ENCODE results near the gene MECR.

MECR gene, protein sequence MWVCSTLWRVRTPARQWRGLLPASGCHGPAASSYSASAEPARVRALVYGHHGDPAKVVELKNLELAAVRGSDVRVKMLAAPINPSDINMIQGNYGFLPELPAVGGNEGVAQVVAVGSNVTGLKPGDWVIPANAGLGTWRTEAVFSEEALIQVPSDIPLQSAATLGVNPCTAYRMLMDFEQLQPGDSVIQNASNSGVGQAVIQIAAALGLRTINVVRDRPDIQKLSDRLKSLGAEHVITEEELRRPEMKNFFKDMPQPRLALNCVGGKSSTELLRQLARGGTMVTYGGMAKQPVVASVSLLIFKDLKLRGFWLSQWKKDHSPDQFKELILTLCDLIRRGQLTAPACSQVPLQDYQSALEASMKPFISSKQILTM

DNA sequence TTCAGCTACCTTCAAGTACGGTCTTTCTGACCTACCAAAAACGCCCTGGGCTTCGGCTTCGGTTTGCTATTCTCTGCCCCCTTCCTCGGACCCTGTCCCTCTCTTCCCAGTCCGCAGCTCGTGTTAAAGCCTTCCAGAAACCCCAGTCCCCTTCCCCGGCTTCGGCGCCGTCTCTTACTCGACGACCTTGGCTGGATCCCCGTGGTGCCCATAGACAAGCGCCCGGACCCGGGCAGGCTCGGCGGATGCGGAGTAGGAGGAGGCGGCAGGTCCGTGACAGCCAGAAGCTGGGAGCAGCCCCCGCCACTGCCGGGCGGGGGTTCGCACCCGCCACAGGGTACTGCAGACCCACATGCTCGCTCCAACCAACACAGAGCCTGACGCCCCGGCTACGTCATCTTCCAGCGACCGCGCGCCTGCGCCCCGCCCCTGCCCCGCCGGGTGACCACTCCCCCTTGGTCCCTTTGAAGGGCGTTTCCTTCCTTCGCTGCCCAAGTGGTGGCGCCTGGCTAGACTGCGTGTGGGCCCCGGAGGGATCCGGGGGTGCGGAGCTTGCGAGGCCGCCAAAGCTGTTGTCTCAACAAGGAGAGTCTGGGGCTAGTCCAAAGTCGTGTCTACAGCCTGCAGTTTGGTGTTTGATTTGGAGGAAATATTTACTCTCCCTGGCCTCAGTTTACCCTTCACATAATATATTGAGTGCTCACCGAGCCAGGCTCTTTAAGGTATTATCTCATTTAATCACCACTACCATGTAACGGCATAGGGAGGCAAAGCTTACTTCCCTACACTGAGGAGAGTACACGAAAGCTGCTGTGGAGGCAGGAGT lies at the start of gene MECR:
TSS of gene MECR (minus strand) at position 382 of the 826 bp plus-strand sequence. CDS start at position 354, 28 bp downstream.
- DNase-seq (ENCODE audit: low spot score): peak; percentile 88

DNA sequence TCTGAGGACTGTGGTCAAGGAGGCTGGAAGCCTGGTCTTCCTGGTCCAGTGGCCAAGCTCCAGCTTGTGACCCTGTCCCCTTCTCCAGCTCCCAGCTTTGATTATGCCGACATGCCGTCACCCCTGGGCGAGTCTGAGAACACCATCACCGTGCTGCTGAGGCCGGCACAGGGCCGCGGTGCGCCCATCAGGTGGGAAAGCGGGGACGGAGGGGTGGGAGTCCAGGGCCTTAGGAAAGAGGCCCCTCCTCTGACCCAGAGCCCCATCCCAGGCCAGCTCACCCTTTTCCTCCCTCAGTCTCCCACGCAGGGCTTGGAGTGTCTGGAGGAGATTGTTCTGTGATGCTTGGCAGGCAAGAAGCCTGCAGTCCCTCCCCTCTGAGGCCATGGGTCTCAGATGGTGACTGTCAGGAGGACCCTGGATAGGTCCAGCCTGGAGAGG lies 49.2 kb upstream of the MECR start:
- no peak for DNase-seq (ENCODE audit: low spot score)

DNA sequence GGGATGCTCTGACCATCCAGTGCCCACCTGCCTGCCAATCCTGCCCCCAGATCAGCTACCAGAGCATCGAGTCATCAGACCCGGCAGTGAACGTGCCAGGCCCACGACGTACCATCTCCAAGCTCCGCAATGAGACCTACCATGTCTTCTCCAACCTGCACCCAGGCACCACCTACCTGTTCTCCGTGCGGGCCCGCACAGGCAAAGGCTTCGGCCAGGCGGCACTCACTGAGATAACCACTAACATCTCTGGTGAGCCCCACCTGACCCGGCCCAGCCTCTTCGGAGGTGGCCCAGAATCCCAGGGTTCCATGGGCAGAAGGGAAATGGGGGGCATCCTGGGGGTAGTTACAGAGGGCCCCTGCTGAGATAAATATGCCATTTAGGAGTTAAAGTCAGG lies 48.7 kb upstream of the MECR start:
- no peak for DNase-seq (ENCODE audit: low spot score)

DNA sequence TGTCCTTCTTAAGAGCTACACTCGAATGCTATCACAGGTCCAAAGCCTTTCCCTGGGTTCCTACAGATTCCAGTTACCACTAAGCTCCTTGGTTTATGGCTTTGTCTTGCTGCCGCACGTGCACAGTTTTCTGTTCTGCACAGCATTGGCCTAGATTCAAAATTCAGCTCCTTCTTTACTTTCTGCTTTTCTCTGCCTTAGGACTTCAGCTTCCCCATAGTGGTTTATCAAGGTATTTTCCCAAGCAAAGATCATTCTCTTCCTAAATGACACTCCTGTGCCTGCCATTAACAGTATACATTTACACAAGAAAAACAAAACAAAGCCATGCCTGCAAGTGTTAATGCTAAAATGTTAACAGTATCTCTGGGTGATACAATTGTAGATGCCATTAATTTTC lies 47.4 kb upstream of the MECR start:
- DNase-seq (ENCODE audit: low spot score): no peak

DNA sequence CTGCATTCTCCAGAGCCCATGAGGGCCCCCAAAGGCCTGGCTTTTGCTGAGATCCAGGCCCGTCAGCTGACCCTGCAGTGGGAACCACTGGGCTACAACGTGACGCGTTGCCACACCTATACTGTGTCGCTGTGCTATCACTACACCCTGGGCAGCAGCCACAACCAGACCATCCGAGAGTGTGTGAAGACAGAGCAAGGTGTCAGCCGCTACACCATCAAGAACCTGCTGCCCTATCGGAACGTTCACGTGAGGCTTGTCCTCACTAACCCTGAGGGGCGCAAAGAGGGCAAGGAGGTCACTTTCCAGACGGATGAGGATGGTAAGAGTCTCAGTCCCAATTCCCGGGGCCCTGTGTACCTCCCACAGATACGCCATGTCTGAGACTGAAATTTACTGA lies 44.7 kb upstream of the MECR start:
- no peak for DNase-seq (ENCODE audit: low spot score)

DNA sequence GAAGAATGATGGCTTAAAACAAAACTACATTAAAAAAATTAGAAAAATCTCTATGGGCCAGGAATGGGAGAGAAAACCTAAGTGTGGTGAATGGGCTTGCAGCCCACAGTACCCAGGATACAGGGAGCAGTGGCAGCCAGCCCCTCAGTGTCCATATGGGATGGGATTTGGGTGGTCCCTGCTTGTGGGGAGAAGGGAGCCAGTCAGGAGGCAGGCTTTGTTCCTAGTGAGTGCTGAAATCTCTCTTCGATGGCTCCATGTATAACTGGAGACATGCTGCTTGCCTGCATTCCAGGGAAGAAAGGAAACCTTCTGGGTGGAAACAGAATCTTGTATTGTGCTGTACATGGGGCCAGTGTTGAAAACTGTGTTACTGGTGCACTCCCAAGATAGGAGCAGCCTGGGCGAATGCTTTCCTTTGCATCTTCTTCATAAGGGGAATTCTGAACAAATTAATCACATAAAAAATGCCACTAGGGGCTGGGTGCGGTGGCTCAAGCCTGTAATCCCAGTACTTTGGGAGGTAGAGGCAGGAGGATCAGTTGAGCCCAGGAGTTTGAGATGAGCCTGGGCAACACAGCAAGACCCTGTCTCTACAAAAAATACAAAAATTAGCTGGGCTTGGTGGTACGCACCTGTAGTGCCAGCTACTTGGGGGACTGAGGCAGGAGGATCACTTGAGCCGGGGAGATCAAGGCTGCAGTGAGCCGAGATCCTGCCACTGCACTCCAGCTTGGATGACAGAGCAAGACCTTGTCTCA lies 41.6 kb upstream of the MECR start:
- no peak for DNase-seq (ENCODE audit: low spot score)

DNA sequence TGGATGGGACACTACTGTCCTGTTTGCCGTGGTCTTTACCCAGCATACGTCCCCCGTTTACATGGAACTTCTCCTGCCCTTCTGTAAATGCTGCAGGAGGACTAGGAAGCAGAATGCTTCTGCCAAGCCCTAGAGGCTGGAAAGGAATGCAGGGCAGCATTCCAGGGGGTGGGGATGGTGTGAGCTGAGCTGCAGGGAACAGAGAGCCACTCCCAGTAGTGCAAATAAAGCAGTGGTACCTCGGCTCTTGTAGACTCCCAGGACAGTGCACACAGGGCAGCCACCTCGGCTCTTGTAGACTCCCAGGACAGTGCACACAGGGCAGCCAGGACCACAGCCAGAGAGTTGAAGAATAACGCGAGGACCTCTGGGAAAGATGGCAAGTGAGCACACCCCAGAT lies 41.0 kb upstream of the MECR start:
- DNase-seq (ENCODE audit: low spot score): peak; percentile 85

DNA sequence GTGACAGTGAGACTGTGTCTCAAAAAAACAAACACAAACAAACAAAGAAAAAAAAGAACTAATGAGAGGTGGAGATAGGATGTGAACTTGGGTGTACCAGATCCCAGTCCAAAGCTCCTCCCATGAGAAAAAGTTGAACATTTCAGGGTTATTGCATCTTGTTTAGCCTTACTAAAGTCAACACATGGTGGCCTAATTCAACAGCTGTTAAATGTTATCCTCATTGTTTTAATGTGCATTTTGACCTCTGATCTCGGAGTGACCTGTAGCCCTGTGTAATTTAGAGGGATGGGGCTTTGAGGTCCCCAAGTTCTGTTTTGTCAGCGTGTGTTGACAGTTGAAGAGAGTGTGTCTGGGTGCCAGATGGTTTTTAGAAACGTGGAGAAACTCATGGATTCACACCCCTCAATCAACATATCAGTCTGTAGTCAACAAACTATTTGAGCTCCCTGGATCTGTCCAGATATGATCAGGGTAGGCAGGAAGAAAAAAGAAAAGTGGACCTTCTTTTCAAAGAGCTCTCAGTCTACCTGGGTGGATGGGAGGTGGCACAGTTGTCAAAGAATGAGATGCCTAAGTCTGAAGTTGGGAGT lies 40.3 kb upstream of the MECR start:
- no peak for DNase-seq (ENCODE audit: low spot score)

DNA sequence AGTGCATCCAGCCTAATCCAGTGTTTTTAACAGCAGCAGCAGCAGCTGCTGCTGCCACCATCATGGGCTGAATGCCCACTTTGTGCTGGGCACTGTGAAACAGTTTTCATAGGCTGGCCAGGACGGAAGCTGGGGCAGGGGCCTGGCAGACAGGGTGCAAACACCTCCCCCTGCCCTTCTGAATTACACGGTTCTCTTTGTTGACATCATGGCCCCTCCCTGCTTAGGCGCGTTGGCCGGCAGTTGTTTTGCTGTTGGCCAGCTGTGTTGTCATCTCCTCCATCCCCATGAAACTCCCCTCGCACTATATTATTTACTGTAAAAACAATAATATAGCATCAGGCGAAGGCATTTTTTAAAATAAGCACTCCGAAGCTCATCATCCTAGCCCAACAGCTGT lies 38.6 kb upstream of the MECR start:
- no peak for DNase-seq (ENCODE audit: low spot score)

DNA sequence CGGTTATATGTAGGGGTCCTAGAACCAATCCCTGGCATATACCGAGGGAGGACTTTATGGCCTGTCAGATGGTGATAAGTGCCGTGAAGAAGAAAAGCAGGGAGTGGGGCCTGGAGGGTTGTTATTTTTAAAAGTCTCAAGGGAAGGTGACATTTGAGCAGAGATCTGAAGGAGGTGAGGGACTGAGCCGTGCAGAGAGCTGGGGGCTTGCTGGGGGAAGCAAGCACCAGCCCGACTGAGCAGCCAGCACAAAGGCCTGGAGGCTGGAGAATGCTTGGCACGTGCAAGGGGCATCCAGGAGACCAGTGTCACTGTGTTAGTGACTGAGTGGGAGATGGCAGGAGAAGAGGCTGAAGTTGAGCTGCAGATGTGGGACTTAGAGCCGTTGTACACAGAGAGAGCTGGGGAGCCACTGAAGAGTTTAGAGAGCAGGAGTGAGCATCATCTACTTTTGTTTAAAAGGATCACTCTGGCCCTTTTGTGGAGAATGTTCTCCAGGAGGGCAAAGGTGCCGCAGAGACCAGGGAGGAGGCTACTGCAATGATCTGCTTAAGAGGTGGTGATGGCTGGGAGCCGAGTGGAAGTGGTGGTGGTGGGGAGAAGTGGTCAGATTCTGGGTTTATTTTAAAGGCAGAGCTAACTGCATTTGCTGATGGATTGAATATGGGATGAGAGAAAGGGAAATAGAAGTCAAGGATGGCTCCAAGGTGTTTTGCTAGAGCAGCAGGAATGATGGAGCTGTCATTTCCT lies 36.8 kb upstream of the MECR start:
- no peak for DNase-seq (ENCODE audit: low spot score)

DNA sequence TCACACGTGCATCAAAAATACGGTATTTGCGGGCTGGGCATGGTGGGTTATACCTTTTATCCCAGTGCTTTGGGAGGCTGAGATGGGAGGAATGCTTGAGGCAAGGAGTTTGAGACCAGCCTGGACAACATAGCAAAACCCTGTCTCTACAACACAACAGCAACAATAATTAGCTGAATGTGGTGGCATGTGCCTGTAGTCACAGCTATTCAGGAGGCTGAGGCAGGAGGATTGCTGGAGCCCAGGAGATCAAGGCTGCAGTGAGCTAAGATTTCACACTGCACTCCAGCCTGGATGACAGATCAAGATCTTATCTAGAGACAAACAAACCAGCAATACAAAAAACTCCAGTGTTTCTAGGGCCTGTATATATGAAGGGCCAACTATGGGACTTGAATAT lies 36.2 kb upstream of the MECR start:
- DNase-seq (ENCODE audit: low spot score): no peak

DNA sequence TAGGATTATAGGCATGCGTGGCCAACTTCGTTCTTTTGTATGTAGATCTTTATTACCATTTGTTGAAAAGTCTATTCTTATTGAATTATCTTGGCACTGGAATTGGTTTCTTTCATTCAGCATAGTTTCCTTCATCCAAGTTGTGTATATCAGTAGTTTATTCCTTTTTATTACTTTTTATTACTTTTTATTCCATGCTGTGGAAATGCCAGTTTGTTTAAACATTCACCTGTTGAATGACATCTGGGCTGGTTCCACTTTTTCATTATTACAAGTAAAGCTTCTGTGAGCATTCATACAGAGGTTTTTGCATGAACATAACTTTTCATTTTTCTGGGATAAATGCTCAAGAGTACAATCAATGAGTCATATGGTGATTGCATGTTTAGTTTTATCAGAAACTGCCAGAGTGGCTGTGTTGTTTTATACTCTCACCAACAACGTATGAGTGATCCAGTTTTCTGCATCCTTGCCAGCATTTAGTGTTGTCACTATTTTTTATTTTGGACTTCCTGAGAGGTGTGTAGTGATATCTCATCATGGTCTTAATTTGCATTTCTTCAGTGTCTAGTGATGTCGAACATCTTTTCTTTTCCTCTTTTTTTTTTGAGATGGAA lies 34.1 kb upstream of the MECR start:
- DNase-seq (ENCODE audit: low spot score): no peak

DNA sequence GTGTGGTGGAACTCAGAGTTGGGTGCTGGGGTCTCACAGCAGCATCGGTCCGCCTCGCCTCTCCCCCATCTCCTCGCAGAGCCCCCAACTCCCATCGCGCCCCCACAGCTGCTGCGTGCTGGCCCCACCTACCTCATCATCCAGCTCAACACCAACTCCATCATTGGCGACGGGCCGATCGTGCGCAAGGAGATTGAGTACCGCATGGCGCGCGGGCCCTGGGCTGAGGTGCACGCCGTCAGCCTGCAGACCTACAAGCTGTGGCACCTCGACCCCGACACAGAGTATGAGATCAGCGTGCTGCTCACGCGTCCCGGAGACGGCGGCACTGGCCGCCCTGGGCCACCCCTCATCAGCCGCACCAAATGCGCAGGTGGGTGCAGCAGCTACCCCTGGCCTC lies 29.8 kb upstream of the MECR start:
- DNase-seq (ENCODE audit: low spot score): no peak

DNA sequence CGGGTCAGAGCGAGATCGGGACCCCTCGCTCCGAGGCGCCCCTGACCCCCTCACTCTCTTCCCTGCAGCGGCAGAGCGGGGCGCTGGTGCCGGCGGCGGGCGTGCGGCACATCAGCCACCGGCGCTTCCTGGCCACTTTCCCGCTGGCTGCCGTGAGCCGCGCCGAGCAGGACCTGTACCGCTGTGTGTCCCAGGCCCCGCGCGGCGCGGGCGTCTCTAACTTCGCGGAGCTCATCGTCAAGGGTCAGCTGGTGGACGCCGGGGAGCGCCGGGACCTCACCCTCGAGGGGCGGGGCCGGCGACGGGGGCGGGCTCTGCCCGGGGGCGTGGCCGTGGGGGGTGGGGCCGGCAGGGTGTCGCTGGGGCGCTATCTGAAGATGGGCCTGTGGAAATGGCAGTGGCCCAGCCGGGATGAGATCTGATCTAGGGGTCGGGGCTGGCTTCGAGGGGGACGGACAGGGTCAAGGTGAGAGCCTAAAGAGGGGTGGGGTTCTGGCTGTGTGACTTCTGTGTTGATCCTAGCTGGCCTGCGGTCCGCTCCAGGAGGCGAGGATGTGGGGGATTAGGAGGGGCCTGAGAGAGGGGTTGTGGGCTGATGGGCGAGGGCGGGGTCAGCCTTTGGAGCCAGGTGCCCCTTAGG lies 29.2 kb upstream of the MECR start:
- DNase-seq (ENCODE audit: low spot score): peak; percentile 70

DNA sequence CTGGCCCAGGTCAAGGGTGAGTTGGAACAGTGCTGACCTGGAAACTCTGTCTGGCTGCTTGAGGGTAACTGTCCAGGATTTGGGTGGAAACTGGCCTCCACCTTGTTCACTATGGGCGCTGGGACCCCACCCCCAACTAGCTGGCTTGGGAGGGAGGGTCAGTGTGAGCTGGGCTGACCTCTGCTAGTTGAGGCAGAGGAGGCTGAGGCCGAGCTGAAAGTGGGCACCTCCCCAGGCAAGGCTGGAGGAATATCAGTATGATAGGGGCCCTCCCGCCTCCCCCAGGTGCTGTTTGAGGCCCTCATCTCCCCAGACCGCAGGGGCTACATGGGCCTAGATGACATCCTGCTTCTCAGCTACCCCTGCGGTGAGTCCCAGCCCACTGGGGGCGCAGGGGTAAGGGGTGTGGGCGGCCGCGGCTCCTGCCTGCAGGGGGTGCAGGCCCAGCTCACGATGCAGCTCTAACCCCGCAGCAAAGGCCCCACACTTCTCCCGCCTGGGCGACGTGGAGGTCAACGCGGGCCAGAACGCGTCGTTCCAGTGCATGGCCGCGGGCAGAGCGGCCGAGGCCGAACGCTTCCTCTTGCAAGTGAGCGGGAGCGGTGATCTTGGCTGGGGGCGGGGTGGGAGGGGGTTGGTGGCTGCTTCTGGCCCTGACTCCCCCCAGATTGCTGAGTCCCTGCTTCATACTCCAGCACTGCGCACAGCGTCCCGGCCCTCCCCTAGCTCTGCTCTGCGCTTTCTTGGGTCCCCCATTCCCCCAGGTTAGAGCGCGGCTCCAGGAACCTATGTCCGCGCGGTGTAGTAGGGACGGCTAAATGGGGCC lies 28.5 kb upstream of the MECR start:
- DNase-seq (ENCODE audit: low spot score): no peak

DNA sequence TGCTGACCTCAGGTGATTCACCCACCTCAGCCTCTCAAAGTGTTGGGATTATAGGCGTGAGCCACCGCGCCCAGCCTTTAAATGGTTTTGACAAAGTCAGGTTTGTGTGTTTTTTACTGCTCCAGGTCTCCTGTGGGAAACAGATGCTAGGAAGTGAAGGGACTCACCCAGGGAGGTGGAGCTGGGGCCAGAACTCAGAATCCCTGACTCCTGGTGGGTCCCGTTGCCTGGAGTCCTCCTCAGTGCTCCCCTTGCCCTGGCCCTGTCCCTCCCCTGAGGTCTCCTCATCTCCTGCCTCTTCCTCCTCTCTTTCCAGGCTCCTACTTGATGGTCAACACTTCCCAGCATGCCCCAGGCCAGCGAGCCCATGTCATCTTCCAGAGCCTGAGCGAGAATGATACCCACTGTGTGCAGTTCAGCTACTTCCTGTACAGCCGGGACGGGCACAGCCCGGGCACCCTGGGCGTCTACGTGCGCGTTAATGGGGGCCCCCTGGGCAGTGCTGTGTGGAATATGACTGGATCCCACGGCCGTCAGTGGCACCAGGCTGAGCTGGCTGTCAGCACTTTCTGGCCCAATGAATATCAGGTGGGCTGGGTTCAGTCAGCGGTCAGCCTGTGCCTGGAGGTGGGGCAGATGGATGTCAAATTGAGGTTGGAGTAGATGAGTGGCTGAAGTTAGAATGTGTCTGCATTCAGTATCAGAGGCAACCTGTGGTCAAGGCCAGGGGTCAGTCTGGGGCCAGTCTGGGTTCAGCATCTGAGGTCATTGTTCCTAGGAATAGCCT lies 27.6 kb upstream of the MECR start:
- no peak for DNase-seq (ENCODE audit: low spot score)

DNA sequence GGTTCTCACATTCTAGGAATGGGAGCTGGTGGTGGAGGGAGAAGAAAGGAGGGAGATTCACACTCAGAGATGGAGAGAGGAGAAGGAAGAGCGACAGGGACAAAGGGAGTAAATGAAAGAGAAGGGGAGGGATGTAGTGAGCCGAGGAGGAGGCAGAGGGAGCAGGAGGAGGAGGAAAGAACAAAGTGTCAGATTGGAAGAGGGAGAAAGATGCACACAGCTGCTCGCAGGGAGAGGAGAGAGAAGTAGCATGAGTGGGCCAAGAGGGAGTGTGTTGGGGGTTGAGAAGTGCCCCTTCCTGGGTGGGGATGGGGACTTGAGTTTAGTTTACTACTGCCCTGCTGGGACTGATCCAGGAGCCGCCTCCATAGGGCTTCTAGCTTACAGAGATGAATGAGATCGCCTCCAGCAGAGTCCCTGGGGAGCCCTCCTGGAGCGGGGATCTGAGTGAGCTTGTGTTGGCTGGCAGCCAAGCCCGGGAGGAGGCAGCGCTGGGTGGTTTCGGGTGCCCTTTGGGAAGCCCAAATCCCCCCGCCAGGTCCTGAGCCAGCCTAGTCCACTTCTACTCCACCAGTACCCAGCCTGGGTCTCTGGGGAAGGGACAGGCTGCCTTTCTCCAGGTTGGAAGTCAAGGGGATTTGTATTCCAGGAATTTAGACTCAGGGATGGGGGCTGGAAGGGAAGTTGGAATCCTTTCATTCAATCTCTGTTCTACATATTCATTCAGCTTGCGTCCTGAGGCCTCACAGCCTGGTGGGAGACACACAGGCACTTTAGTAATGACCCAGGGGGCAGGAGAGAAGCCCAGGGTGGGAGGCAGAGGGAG lies 26.5 kb upstream of the MECR start:
- DNase-seq (ENCODE audit: low spot score): no peak

DNA sequence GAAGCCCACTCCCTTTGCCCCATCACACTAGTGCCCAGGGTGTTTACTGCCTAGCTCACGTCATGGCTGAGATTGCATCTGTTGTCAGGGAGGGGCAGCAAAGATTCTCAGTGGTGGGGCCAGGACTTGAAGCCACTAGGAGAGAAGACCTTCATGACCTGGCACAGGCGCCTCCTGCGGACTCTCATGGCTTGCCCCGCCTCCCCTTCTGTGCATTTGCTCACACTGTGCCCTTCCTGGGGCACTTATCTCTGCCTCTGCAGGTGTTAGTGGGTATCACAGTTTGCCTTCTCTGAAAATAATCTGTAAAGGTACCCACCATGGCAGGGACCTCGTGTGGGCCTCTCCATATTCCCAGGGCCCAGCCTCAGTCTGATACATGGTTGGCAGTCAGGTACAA lies 25.7 kb upstream of the MECR start:
- DNase-seq (ENCODE audit: low spot score): no peak
